ENCODE measurements around the gene TMEM269. TPM values are rescaled to one million over a fixed set of nuclear protein-coding genes. Genes with fewer than 3 reads are reported as not detected.

Gene TMEM269
- total RNA-seq, 1 donor from 2014 or later, result under 0.01 TPM

DNA sequence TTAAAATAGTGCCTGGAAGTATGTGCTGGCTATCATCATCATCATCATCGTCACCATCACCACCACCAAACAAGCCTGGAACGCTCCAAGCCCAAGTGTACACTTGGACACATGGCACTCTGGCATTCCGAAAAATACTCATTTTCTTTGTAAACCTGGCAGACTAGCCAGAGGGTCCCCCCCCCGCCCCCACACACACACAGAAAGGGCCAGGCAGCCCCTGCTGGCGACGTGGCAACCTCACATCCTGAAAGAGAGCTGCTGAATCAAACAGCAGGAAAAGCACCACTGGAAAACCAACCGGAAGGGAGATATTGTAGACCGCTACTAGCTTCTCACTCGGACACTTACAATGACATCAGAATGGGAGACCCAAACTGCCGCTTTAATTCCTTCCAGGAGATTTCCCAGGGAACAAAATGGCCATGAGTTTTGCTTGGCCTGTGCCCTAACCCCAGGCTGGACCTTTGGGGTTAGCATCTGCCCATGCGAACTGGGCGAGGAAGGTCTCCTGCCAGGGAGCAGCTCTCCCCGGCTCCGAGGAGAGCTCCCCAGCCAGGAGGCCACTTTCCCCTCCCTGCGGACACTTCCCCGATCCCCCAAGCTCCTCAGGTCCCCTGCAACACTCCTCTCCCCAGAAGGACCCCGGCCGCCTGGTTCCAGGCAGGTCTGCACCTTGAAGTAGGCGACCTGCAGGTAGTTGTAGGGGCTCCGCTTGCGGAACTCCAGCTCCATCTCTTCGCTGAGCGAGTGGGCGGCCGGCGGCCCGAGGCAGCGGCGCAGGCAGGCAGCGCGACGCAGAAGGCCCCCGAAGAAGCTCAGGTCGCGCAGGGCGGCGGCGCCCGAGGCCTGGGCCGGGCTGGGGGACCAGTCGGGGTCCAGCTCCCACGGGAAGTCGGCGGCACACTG is 18.7 kb upstream of the TMEM269 start:
- TF ChIP-seq, protein P1, sequence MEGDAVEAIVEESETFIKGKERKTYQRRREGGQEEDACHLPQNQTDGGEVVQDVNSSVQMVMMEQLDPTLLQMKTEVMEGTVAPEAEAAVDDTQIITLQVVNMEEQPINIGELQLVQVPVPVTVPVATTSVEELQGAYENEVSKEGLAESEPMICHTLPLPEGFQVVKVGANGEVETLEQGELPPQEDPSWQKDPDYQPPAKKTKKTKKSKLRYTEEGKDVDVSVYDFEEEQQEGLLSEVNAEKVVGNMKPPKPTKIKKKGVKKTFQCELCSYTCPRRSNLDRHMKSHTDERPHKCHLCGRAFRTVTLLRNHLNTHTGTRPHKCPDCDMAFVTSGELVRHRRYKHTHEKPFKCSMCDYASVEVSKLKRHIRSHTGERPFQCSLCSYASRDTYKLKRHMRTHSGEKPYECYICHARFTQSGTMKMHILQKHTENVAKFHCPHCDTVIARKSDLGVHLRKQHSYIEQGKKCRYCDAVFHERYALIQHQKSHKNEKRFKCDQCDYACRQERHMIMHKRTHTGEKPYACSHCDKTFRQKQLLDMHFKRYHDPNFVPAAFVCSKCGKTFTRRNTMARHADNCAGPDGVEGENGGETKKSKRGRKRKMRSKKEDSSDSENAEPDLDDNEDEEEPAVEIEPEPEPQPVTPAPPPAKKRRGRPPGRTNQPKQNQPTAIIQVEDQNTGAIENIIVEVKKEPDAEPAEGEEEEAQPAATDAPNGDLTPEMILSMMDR (IDR thresholded peaks at IDR 0.05; ENCODE audit: insufficient read depth, low read length, severe bottlenecking), result peak; percentile 50
- Histone ChIP-seq H3K4me3 (ENCODE audit: low read depth, low read length) (peak overlapping the region; percentile 89), H3K27me3 (ENCODE audit: control insufficient read depth, insufficient read depth, low read length) (no peaks in the 10 kb centered on the region), H3K36me3 (ENCODE audit: control insufficient read depth, insufficient read depth, low read length) (no peaks in the 10 kb centered on the region)
- FAIRE-seq, result no peak
- DNase-seq (ENCODE audit: low read depth), result peak; percentile 64

DNA sequence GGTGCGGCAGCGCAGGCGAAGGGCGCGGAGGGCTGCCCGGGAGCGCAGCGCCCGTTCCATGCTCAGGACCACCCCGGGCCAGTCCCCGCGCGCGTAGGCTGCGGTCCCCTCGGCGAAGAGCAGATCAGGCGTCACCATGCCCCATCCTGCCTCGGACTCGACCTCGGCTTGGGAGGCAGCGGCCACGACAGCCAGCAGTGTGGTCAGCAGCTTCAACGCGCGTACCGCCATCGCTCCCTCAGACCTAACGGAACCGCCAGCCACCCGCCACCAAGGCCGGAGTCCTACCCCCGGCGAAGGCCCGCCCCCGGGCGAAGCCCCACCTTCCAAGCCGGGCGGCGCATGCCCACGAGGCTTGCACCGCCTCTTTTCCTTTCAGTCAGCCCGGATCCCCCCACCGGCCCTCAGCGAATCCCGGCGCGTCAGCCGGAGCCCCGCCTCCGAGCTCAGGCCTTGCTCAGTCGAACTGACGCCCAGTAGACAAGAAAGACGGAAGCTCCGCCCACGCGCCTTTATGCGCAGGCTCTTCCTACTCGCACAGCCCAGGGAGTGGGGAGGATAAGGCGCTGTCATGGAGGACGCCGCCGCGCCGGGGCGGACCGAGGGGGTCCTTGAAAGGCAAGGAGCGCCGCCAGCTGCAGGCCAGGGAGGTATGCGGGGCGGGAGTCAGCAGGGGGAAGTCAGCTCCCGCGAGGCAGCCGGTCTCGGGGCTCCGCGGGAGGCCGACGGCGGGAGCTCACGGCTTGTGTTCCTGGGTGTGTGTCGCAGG is 17.9 kb upstream of the TMEM269 start, which contains the start of the genes C1orf50 and P3H1:
TSS of gene C1orf50 (plus strand) at position 509 of the 769 bp plus-strand sequence. CDS start at position 572, 63 bp downstream.
TSS of gene P3H1 (minus strand) at position 288 of the 769 bp plus-strand sequence. CDS start at position 231, 57 bp downstream.
- FAIRE-seq, result no peak

DNA sequence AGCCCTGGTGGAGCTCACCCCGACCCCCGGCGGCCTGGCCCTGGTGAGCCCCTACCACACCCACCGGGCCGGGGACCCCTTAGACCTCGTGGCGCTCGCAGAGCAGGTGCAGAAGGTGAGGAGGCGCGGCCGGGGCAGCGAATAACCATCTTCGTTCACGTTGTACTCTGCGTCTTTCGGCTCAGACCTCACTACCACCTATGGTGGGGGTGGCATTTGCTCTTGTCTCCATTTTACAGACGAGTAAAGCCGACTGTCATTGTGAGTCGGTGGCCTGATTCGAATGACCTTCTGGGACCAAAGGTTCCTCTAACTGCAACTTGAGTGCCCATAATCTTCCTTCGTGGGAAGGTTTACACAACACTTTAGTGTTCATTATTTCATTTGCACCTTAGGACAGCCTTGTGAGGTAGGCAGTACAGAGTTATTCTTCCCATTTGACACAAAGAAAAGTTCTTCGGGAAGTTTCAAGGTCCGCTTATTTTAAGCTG is 17.2 kb upstream of the TMEM269 start:
- TF ChIP-seq, protein P1 (IDR thresholded peaks at IDR 0.05; ENCODE audit: insufficient read depth, low read length, severe bottlenecking), result no peak
- Histone ChIP-seq H3K4me3 (ENCODE audit: low read depth, low read length) (peak overlapping the region; percentile 89), H3K27me3 (ENCODE audit: control insufficient read depth, insufficient read depth, low read length) (no peaks in the 10 kb centered on the region), H3K36me3 (ENCODE audit: control insufficient read depth, insufficient read depth, low read length) (no peaks in the 10 kb centered on the region)
- DNase-seq (ENCODE audit: low read depth), result no peak
- no peak for FAIRE-seq

More for the DNA sequence above, 17.9 kb upstream of the TMEM269 start, which contains the start of the genes C1orf50 and P3H1:
- peak; percentile 98 for DNase-seq (ENCODE audit: low read depth)
- Histone ChIP-seq H3K36me3 (ENCODE audit: control insufficient read depth, insufficient read depth, low read length) (no peaks in the 10 kb centered on the region), H3K4me3 (ENCODE audit: low read depth, low read length) (peak within 1 kb of the TSS; percentile 89), H3K27me3 (ENCODE audit: control insufficient read depth, insufficient read depth, low read length) (no peaks in the 10 kb centered on the region)
- TF ChIP-seq, protein P1 (IDR thresholded peaks at IDR 0.05; ENCODE audit: insufficient read depth, low read length, severe bottlenecking), result no peak

DNA sequence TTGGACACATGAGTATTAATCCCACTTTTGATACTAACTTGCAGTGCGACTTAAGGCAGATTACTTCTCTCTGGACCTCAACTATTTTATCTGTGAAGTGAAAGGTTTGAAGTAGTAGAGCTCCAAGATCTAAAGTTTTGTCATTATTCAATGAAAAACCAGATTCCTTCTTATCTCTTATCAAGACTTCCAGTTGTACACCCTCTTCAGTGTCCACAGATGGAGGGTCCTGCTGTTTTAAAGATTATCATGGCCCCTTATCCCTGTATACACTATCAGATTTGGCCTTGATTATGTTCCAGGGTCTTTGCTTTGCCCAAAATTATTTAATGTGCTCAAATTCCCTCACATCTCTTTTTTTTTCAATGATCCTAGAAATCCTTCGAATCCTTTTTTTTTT is 16.6 kb upstream of the TMEM269 start:
- H3K36me3 ChIP-seq (ENCODE audit: control insufficient read depth, insufficient read depth, low read length), result no peaks in the 10 kb centered on the region
- DNase-seq (ENCODE audit: low read depth) (no peak), FAIRE-seq (no peak)
- TF ChIP-seq, protein P1 (IDR thresholded peaks at IDR 0.05; ENCODE audit: insufficient read depth, low read length, severe bottlenecking), result no peak
- H3K27me3 ChIP-seq (ENCODE audit: control insufficient read depth, insufficient read depth, low read length), result no peaks in the 10 kb centered on the region
- peak overlapping the region; percentile 89 for H3K4me3 ChIP-seq (ENCODE audit: low read depth, low read length)

DNA sequence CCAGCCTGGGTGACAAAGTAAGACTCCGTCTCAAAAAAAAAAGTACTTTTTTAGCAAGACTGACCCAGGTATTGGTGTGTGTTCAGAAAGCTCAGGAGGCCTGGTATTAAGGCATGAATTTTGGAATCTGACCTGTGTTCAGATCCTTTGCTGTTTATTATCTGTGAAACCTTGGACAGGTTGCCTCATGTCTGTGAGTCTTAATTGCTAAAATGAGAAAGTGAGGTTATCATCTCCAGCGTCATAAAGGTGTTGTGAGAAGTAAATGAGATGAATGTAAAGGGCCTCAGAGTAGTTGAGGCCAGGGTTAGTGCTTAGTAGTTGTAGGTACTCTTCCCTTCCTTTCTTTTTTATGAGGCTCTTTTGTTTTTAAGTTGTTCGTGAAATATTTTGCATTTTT is 15.0 kb upstream of the TMEM269 start:
- Histone ChIP-seq H3K36me3 (ENCODE audit: control insufficient read depth, insufficient read depth, low read length) (no peaks in the 10 kb centered on the region), H3K4me3 (ENCODE audit: low read depth, low read length) (no peak overlapping the region), H3K27me3 (ENCODE audit: control insufficient read depth, insufficient read depth, low read length) (no peaks in the 10 kb centered on the region)
- TF ChIP-seq, protein P1 (IDR thresholded peaks at IDR 0.05; ENCODE audit: insufficient read depth, low read length, severe bottlenecking), result no peak
- DNase-seq (ENCODE audit: low read depth) (no peak), FAIRE-seq (no peak)
